Kidney (tissue), 14 donors: ENCODE results near the gene HAPLN3. TPM values are rescaled to one million over a fixed set of nuclear protein-coding genes. Genes with fewer than 3 reads are reported as not detected.

Source experiments
- DNase-seq, 5 donors: peaks; one replicate each; pipeline ENCODE4 v3.0.0-alpha.2; 2013 to 2020
- FAIRE-seq: peaks from 2 replicates; lab custom pipeline; 2012; peaks lifted over from hg19 to GRCh38; lab: Jason Lieb, UNC
- H3K27ac ChIP-seq, 2 donors: one replicate each; pipeline ENCODE4 v1.7.0; 2013; ENCODE audit warnings: low read depth in 2 of 2, low read length in 2 of 2, inconsistent platforms in 1 of 2
- H3K27me3 ChIP-seq: one replicate; pipeline ENCODE4 v1.7.1; 2013; ENCODE audit warnings: low read length, inconsistent platforms; ENCODE audit not compliant: control insufficient read depth, insufficient read depth
- H3K36me3 ChIP-seq, 3 donors: one replicate each; pipeline versions ENCODE4 v1.7.0 to v1.7.1; 2013; ENCODE audit warnings: low read length in 3 of 3, control low read depth in 1 of 3, inconsistent platforms in 1 of 3; ENCODE audit not compliant: insufficient read depth in 3 of 3, control insufficient read depth in 2 of 3
- H3K4me1 ChIP-seq, 3 donors: one replicate each; pipeline versions ENCODE4 v1.7.0 to v1.7.1; 2013; ENCODE audit warnings: low read length in 3 of 3, inconsistent platforms in 1 of 3, low read depth in 1 of 3; ENCODE audit not compliant: control insufficient read depth in 2 of 3, insufficient read depth in 2 of 3
- H3K4me3 ChIP-seq, 3 donors: one replicate each; pipeline versions ENCODE4 v1.7.0 to v1.8.1; 2013; ENCODE audit warnings: low read length in 3 of 3, control low read depth in 1 of 3, inconsistent platforms in 1 of 3
- H3K9ac ChIP-seq, 3 donors: one replicate each; pipeline versions ENCODE4 v1.7.0 to v1.7.1; 2013; ENCODE audit warnings: low read length in 3 of 3, control low read depth in 1 of 3, inconsistent platforms in 1 of 3
- H3K9me3 ChIP-seq, 3 donors: one replicate each; pipeline versions ENCODE4 v1.7.0 to v1.7.1; 2013; ENCODE audit warnings: low read length in 3 of 3, control low read depth in 1 of 3, inconsistent platforms in 1 of 3; ENCODE audit not compliant: control insufficient read depth in 2 of 3, insufficient read depth in 1 of 3
- CTCF ChIP-seq: IDR thresholded peaks from 3 replicates; pipeline ENCODE4 v1.5.1; 2012; ENCODE audit warnings: mild to moderate bottlenecking, moderate library complexity, borderline replicate concordance; ENCODE audit not compliant: insufficient read depth; ENCODE audit errors: extremely low read depth
- intact Hi-C: fragments of 100-400 bp; cut with DNase I; formaldehyde crosslinking; loops from one replicate; pipeline ENCODE4 v1.11.1; 2022
- polyA plus RNA-seq: library from polyadenylated mRNA; stranded (reverse); fragments of 350-450 nt; fragmentation: Illumina TruSeq; extraction: RNeasy Lipid Tissue Mini Kit (QIAGEN cat#74804); gene quantifications from one replicate; pipeline ENCODE4 v1.2.3, GENCODE V29; 2014; ENCODE audit warnings: low read depth, low replicate concordance; ENCODE audit not compliant: insufficient read depth
- total RNA-seq: library from RNA; stranded (reverse); fragmentation: NEBNext Ultra II Directional; extraction: Animal tissue kit (Norgen Biotek cat#: 25700); gene quantifications from one replicate; pipeline ENCODE4 v1.2.1, GENCODE V29; 2021
- donor health status: control.
- donor health status: control.
- donor health status: control.
- donor health status: control.
- donor health status: control.
- donor health status: DM: yes; HTN: yes; CAD: no.
- donor health status: Normal renal cell carcinoma (clear cell type).

The HAPLN3 gene
- total and polyA plus RNA-seq, 2 donors from 2014 or later, result 2.2 to 11.2 TPM

DNA sequence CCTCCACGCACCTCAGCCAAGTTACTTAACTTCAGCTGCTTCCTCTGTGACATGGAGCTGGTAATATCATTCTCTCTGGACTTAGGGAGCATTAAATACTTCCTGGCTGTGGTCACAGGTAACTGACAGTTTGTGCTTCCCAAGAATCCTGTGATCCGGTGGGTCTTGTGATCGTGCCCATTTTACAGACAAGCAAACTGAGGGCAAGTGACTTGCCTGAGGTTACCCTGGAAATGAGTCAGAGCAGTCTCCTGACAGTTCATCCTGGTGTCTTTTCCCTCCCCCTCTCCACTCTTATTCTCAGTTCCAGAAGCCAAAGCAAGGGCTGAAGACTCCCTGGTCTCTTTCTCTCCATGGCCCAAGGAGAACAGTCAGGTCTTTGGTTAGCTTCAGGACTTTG lies 56.2 kb downstream of the HAPLN3 start:
- intact Hi-C loops, result loop anchor here (10.0 kb wide), 1 partner anchor 184 kb away; no protein-coding TSS in a partner anchor
- TF ChIP-seq CTCF, result no peak
- H3K4me1 ChIP-seq, result no peaks in the 10 kb centered on the region
- H3K36me3 ChIP-seq, result no peaks in the 10 kb centered on the region
- H3K9me3 ChIP-seq, result no peaks in the 10 kb centered on the region
- no peak for FAIRE-seq
- no peak overlapping the region for H3K4me3 ChIP-seq
- H3K9ac ChIP-seq, result no peak overlapping the region
- no peak overlapping the region for H3K27ac ChIP-seq
- DNase-seq, result no peak
- no peaks in the 10 kb centered on the region for H3K27me3 ChIP-seq

- no peaks in the 10 kb centered on the region for H3K9me3 ChIP-seq
- intact Hi-C loops, result loop anchor here (10.0 kb wide), 1 partner anchor 184 kb away; no protein-coding TSS in a partner anchor
- H3K9ac ChIP-seq, result no peak overlapping the region
- no peaks in the 10 kb centered on the region for H3K27me3 ChIP-seq
- H3K4me3 ChIP-seq, result no peak overlapping the region
- DNase-seq, result no peak
- H3K27ac ChIP-seq, result no peak overlapping the region
- H3K36me3 ChIP-seq, result no peaks in the 10 kb centered on the region
- no peaks in the 10 kb centered on the region for H3K4me1 ChIP-seq
- TF ChIP-seq CTCF, result no peak
- no peak for FAIRE-seq
Observed at GRCh38 chr15:88838667-88839066, 56.7 kb downstream of the HAPLN3 start.

GRCh38 chr15:88835646-88836045 lies 59.7 kb downstream of the HAPLN3 start:
- no peaks in the 10 kb centered on the region for H3K4me1 ChIP-seq
- no peaks in the 10 kb centered on the region for H3K9me3 ChIP-seq
- no peaks in the 10 kb centered on the region for H3K27me3 ChIP-seq
- no peak overlapping the region for H3K27ac ChIP-seq
- H3K36me3 ChIP-seq, result no peaks in the 10 kb centered on the region
- intact Hi-C loops, result loop anchor here (10.0 kb wide), 1 partner anchor 181 kb away; no protein-coding TSS in a partner anchor
- FAIRE-seq (no peak), DNase-seq (no peak)
- H3K9ac ChIP-seq, result no peak overlapping the region
- no peak for TF ChIP-seq CTCF
- H3K4me3 ChIP-seq, result no peak overlapping the region

DNA sequence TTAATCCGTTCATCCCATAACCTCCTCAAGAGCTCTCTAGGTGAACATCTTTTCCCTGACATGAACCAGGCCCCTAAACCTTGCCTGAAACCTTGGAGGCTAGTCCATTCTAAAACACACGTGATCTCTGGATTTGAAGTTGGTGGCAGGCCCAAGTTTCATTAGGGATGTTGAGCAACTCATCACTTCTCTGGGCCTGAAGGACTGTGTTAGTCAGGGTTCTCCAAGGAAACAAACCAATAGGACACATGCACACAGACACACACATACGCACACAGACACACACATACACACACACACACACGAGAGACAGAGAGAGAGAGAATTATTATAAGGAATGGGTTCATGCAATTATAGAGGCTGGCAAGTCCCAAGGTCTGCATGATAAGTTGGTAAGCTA lies 60.2 kb downstream of the HAPLN3 start:
- Histone ChIP-seq H3K9ac (no peak overlapping the region), H3K4me1 (no peaks in the 10 kb centered on the region), H3K4me3 (no peak overlapping the region), H3K9me3 (no peaks in the 10 kb centered on the region), H3K27ac (no peak overlapping the region), H3K36me3 (no peaks in the 10 kb centered on the region), H3K27me3 (no peaks in the 10 kb centered on the region)
- FAIRE-seq, result no peak
- no peak for TF ChIP-seq CTCF
- intact Hi-C loops, result loop anchor here (10.0 kb wide), 1 partner anchor 180 kb away; no protein-coding TSS in a partner anchor
- no peak for DNase-seq
